Fibroblast of lung (primary cell): ENCODE data around the gene MMS22L.

Experiments
- CTCF ChIP-seq, 2 donors: IDR thresholded peaks in 1 of 2; conservative IDR thresholded peaks in 1 of 2; 1 replicate in 1 of 2; 2 replicates in 1 of 2; pipeline ENCODE4 v1.5.1; 2011 to 2012; ENCODE audit warnings: low read length in 2 of 2, control low read depth in 1 of 2, inconsistent platforms in 1 of 2, low read depth in 1 of 2, mild to moderate bottlenecking in 1 of 2
- EZH2 ChIP-seq: IDR thresholded peaks from 2 replicates; pipeline ENCODE4 v1.5.1; 2012; ENCODE audit warnings: low read length, control low read depth, mild to moderate bottlenecking; ENCODE audit errors: missing control alignments

- TF ChIP-seq CTCF (conservative IDR thresholded peaks at IDR 0.05 in 1 of 2, IDR thresholded peaks at IDR 0.05 in 1 of 2; ENCODE audit: low read depth in 1 of 2, low read length in 2 of 2) = no peak
- no peak for TF ChIP-seq EZH2
These were observed 93.2 kb downstream of the MMS22L start for GRCh38 chr6:97189767-97190166.
